PC-3 (cell line): ENCODE results near the gene MAN2C1. TPM values are rescaled to one million over a fixed set of nuclear protein-coding genes. Genes with fewer than 3 reads are reported as not detected.
A peak's percentile ranks its signal among the peaks of the same experiment; 100 is the strongest.
"Not testable (repeated sequence)": the region's sequence is repeated elsewhere in the genome, so short reads cannot be mapped to it uniquely, and the experiment has no call there.

Experiments used
- ATAC-seq: fragments of 200-7000 bp; cut with Tn5 transposase; 2 replicates; pipeline ENCODE4 v1.9.1; 2020; ENCODE audit warnings: mild to moderate bottlenecking, moderate library complexity
- BruUV-seq: library from RNA; stranded (reverse); fragments of 400-500 nt; replicated peaks from 2 replicates; lab custom pipeline; 2021; lab: Mats Ljungman, UMichigan
- CTCF ChIA-PET: fragments of 300-600 bp; sonication (Branson Sonifier 250); formaldehyde crosslinking; loops from one replicate; lab custom pipeline; 2022; ENCODE audit warnings: antibody characterized with exemption; lab: Charles Lee
- POLR2A ChIA-PET: fragments of 300-600 bp; sonication (Branson Sonifier 250); formaldehyde crosslinking; loops from one replicate; lab custom pipeline; 2022; ENCODE audit warnings: antibody characterized with exemption; ENCODE audit not compliant: unreplicated experiment; lab: Charles Lee
- DNase-seq: peaks from one replicate; pipeline ENCODE4 v3.0.0-alpha.2; 2015
- H2AFZ ChIP-seq: fragments of 300-600 bp; sonication (generic); 2 replicates; pipeline ENCODE4 v1.6.0; 2016; ENCODE audit warnings: antibody characterized with exemption, low read length
- H3F3A ChIP-seq: fragments of 300-600 bp; sonication (generic); one replicate; pipeline ENCODE4 v1.6.0; 2017; ENCODE audit warnings: antibody characterized with exemption, low read length, control low read depth, mild to moderate bottlenecking; ENCODE audit not compliant: unreplicated experiment
- H3K27ac ChIP-seq: fragments of 300-600 bp; sonication (generic); 2 replicates; pipeline ENCODE4 v1.5.1; 2016; ENCODE audit warnings: mild to moderate bottlenecking, low read length
- H3K27me3 ChIP-seq: fragments of 300-600 bp; sonication (generic); 2 replicates; pipeline ENCODE4 v1.6.1; 2016; ENCODE audit warnings: low read length, mixed read lengths
- H3K36me3 ChIP-seq: fragments of 300-600 bp; sonication (generic); 2 replicates; pipeline ENCODE4 v1.6.1; 2016; ENCODE audit warnings: low read depth, mixed run types, low read length, mixed read lengths
- H3K4me1 ChIP-seq: fragments of 300-600 bp; sonication (generic); 2 replicates; pipeline ENCODE4 v1.5.1; 2016; ENCODE audit warnings: low read length; ENCODE audit not compliant: insufficient read depth
- H3K4me2 ChIP-seq: fragments of 300-600 bp; sonication (generic); 2 replicates; pipeline ENCODE4 v1.6.0; 2016; ENCODE audit warnings: low read length
- H3K4me3 ChIP-seq: fragments of 300-600 bp; sonication (generic); 2 replicates; pipeline ENCODE4 v1.5.1; 2016; ENCODE audit warnings: mild to moderate bottlenecking, low read length, mixed read lengths
- H3K79me2 ChIP-seq: fragments of 300-600 bp; sonication (generic); 2 replicates; pipeline ENCODE4 v1.6.1; 2017; ENCODE audit warnings: low read length, mixed read lengths
- H3K9ac ChIP-seq: fragments of 300-600 bp; sonication (generic); 2 replicates; pipeline ENCODE4 v1.6.0; 2016; ENCODE audit warnings: mild to moderate bottlenecking, low read length
- H3K9me2 ChIP-seq: fragments of 300-600 bp; sonication (generic); replicated peaks from 2 replicates; pipeline ENCODE4 v1.6.1; 2016; ENCODE audit warnings: mixed run types, low read length, mixed read lengths
- H3K9me3 ChIP-seq: fragments of 300-600 bp; sonication (generic); 2 replicates; pipeline ENCODE4 v1.6.1; 2016; ENCODE audit warnings: low read length, mixed read lengths
- H4K20me1 ChIP-seq: fragments of 300-600 bp; sonication (generic); 2 replicates; pipeline ENCODE4 v1.6.1; 2016; ENCODE audit warnings: low read length, mixed read lengths
- EZH2 ChIP-seq: fragments of 300-600 bp; sonication (generic); IDR thresholded peaks from one replicate; pipeline ENCODE4 v1.6.1; 2017; ENCODE audit warnings: antibody characterized with exemption, mild to moderate bottlenecking, low read length; ENCODE audit not compliant: unreplicated experiment
- EZH2phosphoT487 ChIP-seq: fragments of 300-600 bp; sonication (generic); IDR thresholded peaks from 2 replicates; pipeline ENCODE4 v1.6.1; 2018; ENCODE audit warnings: mild to moderate bottlenecking, antibody characterized with exemption, low read length, borderline replicate concordance
- intact Hi-C: fragments of 100-400 bp; cut with micrococcal nuclease; formaldehyde crosslinking; loops from 2 replicates; pipeline ENCODE4 v1.9.0; 2023
- total RNA-seq: library from RNA; depleted of rRNA; stranded (reverse); fragments of >200 nt; gene quantifications from 2 replicates; pipeline ENCODE4 v1.2.3, GENCODE V29; 2014
- TF ChIP-seq, protein P1 (sequence below): fragments of 300-600 bp; sonication (generic); conservative IDR thresholded peaks from 2 replicates; pipeline ENCODE4 v1.5.1; 2017; ENCODE audit warnings: antibody characterized with exemption, low read depth, mild to moderate bottlenecking, low read length

The MAN2C1 gene
- total RNA-seq, 1 experiment from 2014 or later: 126 TPM

DNA sequence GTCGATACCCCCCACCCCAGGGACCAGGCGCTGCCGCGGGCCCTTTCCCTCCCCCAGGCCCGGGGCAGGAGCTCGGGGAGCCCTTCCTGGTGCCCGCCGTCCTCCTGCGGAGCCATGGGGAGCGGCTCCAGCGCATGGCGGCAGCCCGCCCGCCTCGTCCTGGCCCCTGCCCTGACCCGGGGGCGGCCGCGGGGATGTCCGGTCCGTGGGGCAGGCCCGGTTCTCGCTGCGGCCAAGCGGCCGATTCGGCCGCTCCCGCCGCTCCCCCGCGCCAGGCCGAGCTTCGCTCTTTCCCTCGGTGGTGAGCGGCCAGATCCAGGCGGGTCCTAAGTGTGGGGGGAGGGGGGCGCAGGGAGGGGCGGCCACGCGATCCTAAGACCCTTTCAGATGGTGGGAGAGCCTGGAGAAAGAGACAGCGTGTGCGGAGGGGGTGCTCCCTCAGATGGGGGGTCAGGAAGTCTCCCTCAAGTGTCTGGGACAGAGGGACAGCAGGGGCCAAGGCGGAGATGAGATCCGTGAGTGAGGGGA lies 20.3 kb downstream of the MAN2C1 start:
- H3K4me2 ChIP-seq: peak overlapping the region; percentile 93
- no peaks in the 10 kb centered on the region for H3F3A ChIP-seq
- ChIA-PET POLR2A (interaction anchor here (0.5 kb wide), 1 partner anchor 83 kb away, joined by 4 read pairs; no protein-coding TSS in a partner anchor), CTCF (no interaction called here)
- intact Hi-C loops: no loop called here
- no peaks in the 10 kb centered on the region for H3K27me3 ChIP-seq
- no peaks in the 10 kb centered on the region for H3K9me3 ChIP-seq
- no peaks in the 10 kb centered on the region for H4K20me1 ChIP-seq
- H3K36me3 ChIP-seq: no peaks in the 10 kb centered on the region
- BruUV-seq: no TSS peak
- no peaks in the 10 kb centered on the region; the same call in 1 of the 2 replicates for H3K4me1 ChIP-seq
- peak overlapping the region; percentile 34 for H3K9ac ChIP-seq
- no peaks in the 10 kb centered on the region for H3K9me2 ChIP-seq
- ATAC-seq: peak; percentile 29
- no peak for TF ChIP-seq EZH2phosphoT487
- H3K27ac ChIP-seq: no peak overlapping the region
- H2AFZ ChIP-seq: peak overlapping the region; percentile 88
- no peak for DNase-seq
- no peaks in the 10 kb centered on the region for H3K79me2 ChIP-seq
- peak overlapping the region; percentile 77 for H3K4me3 ChIP-seq

DNA sequence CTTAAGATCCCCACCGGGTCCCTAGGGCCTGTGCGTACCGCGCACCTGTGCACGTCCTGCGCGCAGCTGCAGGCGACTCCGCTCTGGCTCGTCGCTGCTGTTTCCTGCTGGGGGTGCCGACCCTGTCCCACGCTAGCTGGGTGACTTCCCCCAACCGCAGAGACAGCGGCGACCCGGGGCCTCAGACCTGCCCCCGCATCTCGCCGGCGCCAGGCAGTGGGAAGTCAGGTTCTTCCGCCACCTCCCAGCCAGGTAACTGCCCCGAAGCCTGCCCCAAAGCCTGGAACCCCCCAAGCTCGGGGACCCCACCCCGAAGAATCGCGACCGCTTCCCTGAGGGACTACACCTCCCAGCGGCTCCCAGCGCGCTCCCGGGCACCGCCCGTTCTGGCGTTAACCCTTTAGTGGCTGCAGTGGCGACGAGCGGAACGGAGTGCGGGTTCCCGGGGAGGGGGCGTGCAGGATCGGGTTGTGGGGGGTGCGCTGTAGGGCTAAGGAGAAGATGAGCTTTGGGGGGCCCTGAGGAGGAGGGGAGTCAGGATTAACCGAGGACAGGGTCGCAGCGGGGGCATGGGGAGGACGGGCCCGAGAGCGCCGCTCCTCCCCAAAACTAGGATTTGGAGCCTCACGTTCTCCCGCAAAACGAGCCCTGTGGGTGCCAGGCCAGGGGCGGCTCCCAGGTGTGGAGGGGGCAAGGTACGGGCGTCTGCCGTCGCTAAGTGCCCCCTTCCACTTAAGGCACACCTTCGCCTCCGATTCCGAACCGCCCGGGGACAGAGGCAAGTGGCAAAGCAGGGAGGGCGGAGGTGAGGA lies 21.0 kb downstream of the MAN2C1 start:
- TF ChIP-seq EZH2phosphoT487 (no peak), EZH2 (no peak)
- TF ChIP-seq, protein P1, sequence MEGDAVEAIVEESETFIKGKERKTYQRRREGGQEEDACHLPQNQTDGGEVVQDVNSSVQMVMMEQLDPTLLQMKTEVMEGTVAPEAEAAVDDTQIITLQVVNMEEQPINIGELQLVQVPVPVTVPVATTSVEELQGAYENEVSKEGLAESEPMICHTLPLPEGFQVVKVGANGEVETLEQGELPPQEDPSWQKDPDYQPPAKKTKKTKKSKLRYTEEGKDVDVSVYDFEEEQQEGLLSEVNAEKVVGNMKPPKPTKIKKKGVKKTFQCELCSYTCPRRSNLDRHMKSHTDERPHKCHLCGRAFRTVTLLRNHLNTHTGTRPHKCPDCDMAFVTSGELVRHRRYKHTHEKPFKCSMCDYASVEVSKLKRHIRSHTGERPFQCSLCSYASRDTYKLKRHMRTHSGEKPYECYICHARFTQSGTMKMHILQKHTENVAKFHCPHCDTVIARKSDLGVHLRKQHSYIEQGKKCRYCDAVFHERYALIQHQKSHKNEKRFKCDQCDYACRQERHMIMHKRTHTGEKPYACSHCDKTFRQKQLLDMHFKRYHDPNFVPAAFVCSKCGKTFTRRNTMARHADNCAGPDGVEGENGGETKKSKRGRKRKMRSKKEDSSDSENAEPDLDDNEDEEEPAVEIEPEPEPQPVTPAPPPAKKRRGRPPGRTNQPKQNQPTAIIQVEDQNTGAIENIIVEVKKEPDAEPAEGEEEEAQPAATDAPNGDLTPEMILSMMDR: no peak
- H3K27ac ChIP-seq: no peak overlapping the region
- no peaks in the 10 kb centered on the region for H3K36me3 ChIP-seq
- ChIA-PET CTCF (no interaction called here), POLR2A (interaction anchor here (0.5 kb wide), 1 partner anchor 84 kb away, joined by 4 read pairs; no protein-coding TSS in a partner anchor)
- DNase-seq: peak; percentile 32
- peak overlapping the region; percentile 93 for H3K4me2 ChIP-seq
- H2AFZ ChIP-seq: peak overlapping the region; percentile 88
- H3K9me2 ChIP-seq: no peaks in the 10 kb centered on the region
- peak overlapping the region; percentile 77 for H3K4me3 ChIP-seq
- TSS peak; percentile 8 for BruUV-seq
- H3F3A ChIP-seq: no peaks in the 10 kb centered on the region
- no peaks in the 10 kb centered on the region; the same call in 1 of the 2 replicates for H3K4me1 ChIP-seq
- H3K79me2 ChIP-seq: no peaks in the 10 kb centered on the region
- no peaks in the 10 kb centered on the region for H3K27me3 ChIP-seq
- intact Hi-C loops: no loop called here
- peak; percentile 58 for ATAC-seq
- H3K9me3 ChIP-seq: no peaks in the 10 kb centered on the region
- no peaks in the 10 kb centered on the region for H4K20me1 ChIP-seq
- peak overlapping the region; percentile 34 for H3K9ac ChIP-seq

DNA sequence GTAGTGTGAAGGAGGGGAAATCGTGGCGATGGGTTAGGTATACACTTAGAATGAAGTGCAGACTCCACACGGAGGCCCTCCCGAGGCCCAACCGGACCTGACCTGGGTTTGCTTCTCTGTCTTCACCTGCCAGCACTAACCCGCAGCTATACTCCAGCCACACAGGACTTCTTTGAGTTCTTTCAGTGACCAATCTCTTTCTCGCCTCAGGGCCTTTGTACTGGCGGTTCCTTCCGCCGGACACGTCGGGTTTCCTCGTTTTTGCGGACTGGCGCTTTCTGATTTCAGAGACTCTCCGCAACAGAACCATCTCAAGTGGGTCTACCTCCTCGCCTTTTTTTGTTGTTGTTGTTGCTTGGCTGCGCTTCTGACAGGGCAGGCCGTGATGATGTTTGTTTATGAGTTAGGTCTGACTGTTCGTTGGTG lies 21.6 kb downstream of the MAN2C1 start, which contains the start of gene NEIL1:
NEIL1 (plus strand) TSS at position 244 of the 426 bp plus-strand sequence. CDS start 1,867 bp downstream, outside the sequence.
- H3K4me2 ChIP-seq: peak within 1 kb of the TSS; percentile 93
- peak; percentile 37 for DNase-seq
- H2AFZ ChIP-seq: peak within 1 kb of the TSS; percentile 88
- H3K9ac ChIP-seq: peak within 1 kb of the TSS; percentile 34
- no TSS peak for BruUV-seq
- no peaks in the 10 kb centered on the region for H3K79me2 ChIP-seq
- H3K27ac ChIP-seq: no peak within 1 kb of the TSS
- H3K36me3 ChIP-seq: no peaks in the 10 kb centered on the region
- ChIA-PET CTCF (no interaction called here), POLR2A (no interaction called here)
- H3K9me2 ChIP-seq: no peaks in the 10 kb centered on the region
- TF ChIP-seq EZH2phosphoT487: no peak
- no peak for TF ChIP-seq EZH2
- TF ChIP-seq, protein P1: no peak
- ATAC-seq: peak; percentile 4
- no peaks in the 10 kb centered on the region for H3K27me3 ChIP-seq
- H3K4me1 ChIP-seq: no peaks in the 10 kb centered on the region; the same call in 1 of the 2 replicates
- peak within 1 kb of the TSS; percentile 77 for H3K4me3 ChIP-seq
- no peaks in the 10 kb centered on the region for H4K20me1 ChIP-seq
- no peaks in the 10 kb centered on the region for H3F3A ChIP-seq
- no peaks in the 10 kb centered on the region for H3K9me3 ChIP-seq
- intact Hi-C loops: no loop called here

DNA sequence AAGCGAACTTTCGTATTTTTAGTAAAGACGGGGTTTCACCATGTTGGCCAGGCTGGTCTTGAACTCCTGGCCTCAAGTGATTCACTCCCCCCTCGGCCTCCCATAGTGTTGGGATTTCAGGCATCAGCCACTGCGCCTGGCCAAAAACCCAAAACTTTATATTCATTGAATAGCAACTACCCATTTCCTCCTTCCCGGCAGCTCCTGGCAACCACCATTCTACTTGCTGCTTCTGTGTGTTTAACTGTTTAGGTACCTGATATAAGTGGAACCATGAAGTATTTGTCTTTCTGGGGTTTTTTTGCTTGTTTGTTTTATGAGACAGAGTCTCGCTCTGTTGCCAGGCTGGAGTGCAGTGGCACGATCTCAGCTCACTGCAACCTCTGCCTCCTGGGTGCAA lies 24.5 kb downstream of the MAN2C1 start:
- H3K27ac ChIP-seq, POLR2A ChIA-PET, H3K4me1 ChIP-seq, BruUV-seq, H3K79me2 ChIP-seq, H2AFZ ChIP-seq, intact Hi-C loops, H3F3A ChIP-seq, H3K4me2 ChIP-seq, CTCF ChIA-PET, H4K20me1 ChIP-seq, H3K27me3 ChIP-seq, DNase-seq, H3K9me2 ChIP-seq, H3K4me3 ChIP-seq, ATAC-seq, H3K9ac ChIP-seq, H3K9me3 ChIP-seq, H3K36me3 ChIP-seq: not testable (repeated sequence)
